SK-N-SH (cell line): ENCODE measurements around the gene SLC9A7. TPM values are rescaled to one million over a fixed set of nuclear protein-coding genes. Genes with fewer than 3 reads are reported as not detected.
"Not testable (repeated sequence)": the region's sequence is repeated elsewhere in the genome, so short reads cannot be mapped to it uniquely, and the experiment has no call there.

ENCODE experiments used
- CTCF ChIA-PET: fragments of 300-600, 350-600 bp; formaldehyde crosslinking; extraction: SDS; loops from one replicate; lab custom pipeline; 2021; lab: Yijun Ruan, JAX
- POLR2A ChIA-PET: fragments of 350-600 bp; sonication (Branson Sonifier 250); formaldehyde crosslinking; extraction: SDS; loops from one replicate; lab custom pipeline; 2020; ENCODE audit warnings: antibody characterized with exemption, inconsistent platforms; lab: Yijun Ruan, JAX
- DNase-seq: peaks from one replicate; pipeline ENCODE4 v3.0.0; 2012
- H2AFZ ChIP-seq: fragments of 200-600 bp; sonication (generic); 2 replicates; pipeline ENCODE4 v1.8.1; 2016; ENCODE audit warnings: antibody characterized with exemption, mild to moderate bottlenecking, low read depth
- H3F3A ChIP-seq: fragments of 200-600 bp; sonication (generic); replicated peaks from 2 replicates; pipeline ENCODE3; 2016; ENCODE audit warnings: antibody characterized with exemption, mild to moderate bottlenecking; ENCODE audit not compliant: insufficient read depth
- H3K27ac ChIP-seq, 2 experiments: fragments of 200-500 bp in 1 of 2; fragments of 200-600 bp in 1 of 2; sonication (Bioruptor generic) in 1 of 2; sonication (generic), shearing (Covaris generic) in 1 of 2; 2 replicates each; pipeline versions ENCODE4 v1.5.1 to v1.6.1; 2014 to 2016; ENCODE audit warnings: low read depth in 2 of 2, inconsistent platforms in 1 of 2, low read length in 1 of 2, mild to moderate bottlenecking in 1 of 2, mixed read lengths in 1 of 2
- H3K27me3 ChIP-seq: fragments of 200-600 bp; sonication (generic), shearing (Covaris generic); 2 replicates; pipeline ENCODE4 v1.6.1; 2016; ENCODE audit warnings: mixed run types; ENCODE audit not compliant: insufficient read depth
- H3K36me3 ChIP-seq, 2 experiments: fragments of 200-500 bp in 1 of 2; fragments of 200-600 bp in 1 of 2; sonication (Bioruptor generic) in 1 of 2; sonication (generic) in 1 of 2; replicated peaks in 1 of 2; 2 replicates each; pipeline versions ENCODE3 to v1.5.1; 2014 to 2016; ENCODE audit warnings: low read length in 1 of 2, mild to moderate bottlenecking in 1 of 2; ENCODE audit not compliant: insufficient read depth in 2 of 2, control insufficient read depth in 1 of 2
- H3K4me1 ChIP-seq, 2 experiments: fragments of 200-500 bp in 1 of 2; fragments of 200-600 bp in 1 of 2; sonication (Bioruptor generic) in 1 of 2; sonication (generic), shearing (Covaris generic) in 1 of 2; 2 replicates each; pipeline versions ENCODE4 v1.5.1 to v1.6.1; 2014 to 2016; ENCODE audit warnings: low read depth in 1 of 2, low read length in 1 of 2, mixed run types in 1 of 2; ENCODE audit not compliant: insufficient read depth in 2 of 2, control insufficient read depth in 1 of 2
- H3K4me2 ChIP-seq: fragments of 200-600 bp; sonication (generic), shearing (Covaris generic); 2 replicates; pipeline ENCODE4 v1.6.1; 2017; ENCODE audit warnings: mixed run types
- H3K4me3 ChIP-seq, 2 experiments: fragments of 200-500 bp in 1 of 2; fragments of 200-600 bp in 1 of 2; sonication (Bioruptor generic) in 1 of 2; sonication (generic), shearing (Covaris generic) in 1 of 2; 2 replicates each; pipeline versions ENCODE4 v1.5.1 to v1.8.1; 2014 to 2016; ENCODE audit warnings: low read depth in 2 of 2, inconsistent platforms in 1 of 2, low read length in 1 of 2, mild to moderate bottlenecking in 1 of 2, mixed read lengths in 1 of 2, moderate library complexity in 1 of 2
- H3K79me2 ChIP-seq: fragments of 200-600 bp; sonication (generic); 2 replicates; pipeline ENCODE4 v1.8.1; 2017; ENCODE audit warnings: mild to moderate bottlenecking; ENCODE audit not compliant: insufficient read depth
- H3K9ac ChIP-seq: fragments of 200-600 bp; sonication (generic); 2 replicates; pipeline ENCODE4 v1.6.1; 2017; ENCODE audit warnings: mixed run types
- H3K9me2 ChIP-seq: fragments of 200-600 bp; sonication (generic); 2 replicates; pipeline ENCODE4 v1.6.1; 2017; ENCODE audit warnings: mixed run types
- H3K9me3 ChIP-seq: fragments of 200-600 bp; sonication (generic); 2 replicates; pipeline ENCODE4 v1.6.1; 2017; ENCODE audit warnings: mixed run types, mild to moderate bottlenecking, moderate library complexity
- H4K20me1 ChIP-seq: fragments of 200-600 bp; sonication (generic); 2 replicates; pipeline ENCODE4 v1.6.1; 2017; ENCODE audit warnings: mild to moderate bottlenecking, mixed run types; ENCODE audit not compliant: insufficient read depth
- CTCF ChIP-seq: fragments of 200-600 bp; sonication (generic); IDR thresholded peaks from 2 replicates; pipeline ENCODE4 v1.6.1; 2017; ENCODE audit warnings: antibody characterized with exemption, mild to moderate bottlenecking, moderate library complexity
- ELF1 ChIP-seq: IDR thresholded peaks from 2 replicates; pipeline ENCODE4 v1.4.0; 2012
- EP300 ChIP-seq, 2 experiments: IDR thresholded peaks; 2 replicates each; pipeline versions ENCODE4 v1.4.0 to v1.6.1; 2012; ENCODE audit warnings: borderline replicate concordance in 1 of 2, low read depth in 1 of 2, low read length in 1 of 2
- EZH2phosphoT487 ChIP-seq: fragments of 200-600 bp; sonication (generic); IDR thresholded peaks from 2 replicates; pipeline ENCODE4 v1.6.1; 2017; ENCODE audit warnings: low read depth, mixed run types, mild to moderate bottlenecking, antibody characterized with exemption, moderate library complexity, borderline replicate concordance
- GATA2 ChIP-seq: sonication (generic); formaldehyde crosslinking; IDR thresholded peaks from 2 replicates; pipeline ENCODE4 v1.5.0; 2020; ENCODE audit warnings: mild to moderate bottlenecking, missing genetic modification reagents
- JUND ChIP-seq: IDR thresholded peaks from 2 replicates; pipeline ENCODE4 v1.4.0; 2012
- MAX ChIP-seq: IDR thresholded peaks from 2 replicates; pipeline ENCODE4 v1.4.0; 2012; ENCODE audit warnings: low read depth
- MEF2A ChIP-seq: IDR thresholded peaks from 2 replicates; pipeline ENCODE4 v1.4.0; 2012; ENCODE audit warnings: low read depth, borderline replicate concordance
- NRF1 ChIP-seq: IDR thresholded peaks from 2 replicates; pipeline ENCODE4 v1.6.1; 2012; ENCODE audit warnings: low read depth, mild to moderate bottlenecking, low read length
- RCOR1 ChIP-seq: fragments of 150-350 bp; IDR thresholded peaks from 2 replicates; pipeline ENCODE4 v1.6.1; 2017; ENCODE audit warnings: antibody characterized with exemption, low read length
- REST ChIP-seq: IDR thresholded peaks from 2 replicates; pipeline ENCODE4 v1.6.1; 2012; ENCODE audit warnings: mild to moderate bottlenecking, low read depth, low read length, moderate library complexity
- RFX5 ChIP-seq: IDR thresholded peaks from 2 replicates; pipeline ENCODE4 v1.6.1; 2012; ENCODE audit warnings: mild to moderate bottlenecking, improper control_type of control experiment, low read length
- RXRA ChIP-seq: IDR thresholded peaks from 2 replicates; pipeline ENCODE4 v1.4.0; 2012; ENCODE audit warnings: low read depth, mild to moderate bottlenecking, borderline replicate concordance
- TAF1 ChIP-seq: IDR thresholded peaks from 2 replicates; pipeline ENCODE4 v1.6.1; 2012; ENCODE audit warnings: low read depth, mild to moderate bottlenecking, low read length, moderate library complexity, borderline replicate concordance
- TEAD4 ChIP-seq: IDR thresholded peaks from 2 replicates; pipeline ENCODE4 v1.4.0; 2012; ENCODE audit warnings: mild to moderate bottlenecking, borderline replicate concordance; ENCODE audit not compliant: insufficient read depth
- YY1 ChIP-seq: IDR thresholded peaks from 2 replicates; pipeline ENCODE4 v1.4.0; 2012; ENCODE audit warnings: low read depth, mild to moderate bottlenecking
- WGBS: methylation state at CpG from one replicate; pipeline ENCODE4 v1.1.6; 2017; ENCODE audit warnings: low lambda C conversion rate; 5-methylcytosine and 5-hydroxymethylcytosine counted together
- polyA plus RNA-seq, 3 experiments: library from polyadenylated mRNA; depleted of rRNA; stranded (reverse); fragments of >200 nt; gene quantifications; 2 replicates each; pipeline ENCODE4 v1.2.3, GENCODE V29; 2012

The SLC9A7 gene
- polyA plus RNA-seq, 1 of the 3 experiments (the other 2 are of a cell fraction), result 10.5 TPM

- Histone ChIP-seq H3K9me3 (no peaks in the 10 kb centered on the region), H3K4me1 (peaks cover 0 to 22% of the 10 kb centered on the region in 2 experiments; a peak in 2 of 4 replicates), H4K20me1 (no peaks in the 10 kb centered on the region)
- TF ChIP-seq RFX5, result no peak
- TF ChIP-seq MEF2A, result no peak
- no peak for TF ChIP-seq TAF1
- TF ChIP-seq, all 33 proteins: peak for 0
- H3F3A ChIP-seq, result peaks cover 27% of the 10 kb centered on the region
- no peaks in the 10 kb centered on the region for H3K36me3 ChIP-seq
- POLR2A ChIA-PET, result no interaction called here
- 38% methylated on average over 4 of the region's 4 CpGs for WGBS
- no peaks in the 10 kb centered on the region for H3K79me2 ChIP-seq
- H3K27me3 ChIP-seq, result no peaks in the 10 kb centered on the region
- no peak overlapping the region for H3K4me3 ChIP-seq
- H3K9ac ChIP-seq, result no peak overlapping the region
- CTCF ChIA-PET, result interaction anchor here (1.9 kb wide), 1 partner anchor 7 kb away, joined by 5 read pairs; no protein-coding TSS in a partner anchor
- no peak overlapping the region for H3K27ac ChIP-seq
- DNase-seq, result no peak
- no peak overlapping the region; the same call in 1 of the 2 replicates for H2AFZ ChIP-seq
- no peak overlapping the region for H3K4me2 ChIP-seq
- H3K9me2 ChIP-seq, result no peaks in the 10 kb centered on the region
Measured at GRCh38 chrX:46788902-46789301, 30.0 kb upstream of the SLC9A7 start.

GRCh38 chrX:46784437-46784836, 25.5 kb upstream of the SLC9A7 start:
- H3K79me2 ChIP-seq, H3K9me2 ChIP-seq, POLR2A ChIA-PET, H3K9ac ChIP-seq, H3K27ac ChIP-seq, H3K27me3 ChIP-seq, H3K4me2 ChIP-seq, H3K9me3 ChIP-seq, H3F3A ChIP-seq, H4K20me1 ChIP-seq, DNase-seq, H3K4me1 ChIP-seq, H2AFZ ChIP-seq, H3K4me3 ChIP-seq, H3K36me3 ChIP-seq: not testable (repeated sequence)
- CTCF ChIA-PET, result interaction anchor here (1.0 to 1.4 kb wide), 2 partner anchors 12 to 26 kb away, joined by 3 to 5 read pairs; partner anchors contain the start of gene SLC9A7

GRCh38 chrX:46782034-46782433, 23.1 kb upstream of the SLC9A7 start:
- Histone ChIP-seq H3K4me3 (no peak overlapping the region), H3K79me2 (no peaks in the 10 kb centered on the region), H3K27me3 (peaks cover 7% of the 10 kb centered on the region; the same call in 1 of the 2 replicates), H3K27ac (no peak overlapping the region), H2AFZ (no peak overlapping the region), H3K9me3 (no peaks in the 10 kb centered on the region), H3F3A (peaks cover 5% of the 10 kb centered on the region), H3K4me1 (no peaks in the 10 kb centered on the region), H3K9ac (no peak overlapping the region), H3K9me2 (no peaks in the 10 kb centered on the region), H3K36me3 (no peaks in the 10 kb centered on the region), H3K4me2 (no peak overlapping the region), H4K20me1 (no peaks in the 10 kb centered on the region)
- no peak for DNase-seq
- ChIA-PET CTCF (interaction anchor here (3.3 kb wide), 1 partner anchor 15 kb away, joined by 11 read pairs; no protein-coding TSS in a partner anchor), POLR2A (no interaction called here)
- WGBS, result 42% methylated on average over 4 of the region's 4 CpGs
- TF ChIP-seq JUND (no peak), GATA2 (CRISPR knock-in tag) (no peak), REST (no peak), MAX (no peak), TAF1 (no peak), CTCF (no peak), EP300 (IDR thresholded peaks at IDR 0.05; ENCODE audit: borderline replicate concordance in 1 of 2, low read depth in 1 of 2, low read length in 1 of 2) (no peak), TEAD4 (no peak), NRF1 (no peak), ELF1 (no peak), YY1 (no peak), EZH2phosphoT487 (no peak), RXRA (no peak), RCOR1 (no peak)
